Measurements from ENCODE around the gene NPC1L1.

- TF ChIP-seq EZH2phosphoT487 (IDR thresholded peaks at IDR 0.05; ENCODE audit: borderline replicate concordance) (no peak), POLR2AphosphoS5 (IDR thresholded peaks at IDR 0.05; ENCODE audit: low read depth, low read length) (no peak), REST (IDR thresholded peaks at IDR 0.05; ENCODE audit: low read depth) (no peak), EZH2 (IDR thresholded peaks at IDR 0.05) (no peak), ZNF274 (IDR thresholded peaks at IDR 0.05; ENCODE audit: low read depth, low read length) (no peak), CTCF (IDR thresholded peaks at IDR 0.05 in 2 of 3, conservative IDR thresholded peaks at IDR 0.05 in 1 of 3; ENCODE audit: borderline replicate concordance in 1 of 3, insufficient read depth in 1 of 3, low read depth in 2 of 3, low read length in 2 of 3) (no peak)
These were observed 52.2 kb downstream of the NPC1L1 start for GRCh38 chr7:44488955-44489354.

Measured in HCT116 (cell line).